ENCODE measurements around the gene DNMT3A. TPM values are rescaled to one million over a fixed set of nuclear protein-coding genes. Genes with fewer than 3 reads are reported as not detected.

DNMT3A gene
- total RNA-seq, 1 donor from 2014 or later = 16.5 TPM

GRCh38 chr2:25315316-25315680 lies 26.4 kb downstream of the DNMT3A start:
- intact Hi-C loops (cut with micrococcal nuclease) = no loop called here
- H3K4me1 ChIP-seq = peaks cover 70% of the 10 kb centered on the region
- peak overlapping the region; percentile 44 for H3K4me3 ChIP-seq
- TF ChIP-seq CTCF (IDR thresholded peaks at IDR 0.05; ENCODE audit: borderline replicate concordance) = no peak
- H3K36me3 ChIP-seq = peaks cover 10% of the 10 kb centered on the region
- DNase-seq = peak; percentile 12
- H3K27ac ChIP-seq (replicated peaks) = peak overlapping the region; percentile 86
- H3K27me3 ChIP-seq (ENCODE audit: low read depth) = no peaks in the 10 kb centered on the region
- no peaks in the 10 kb centered on the region for H3K9me3 ChIP-seq (replicated peaks)

GRCh38 chr2:25314514-25315315 lies 27.0 kb downstream of the DNMT3A start:
- H3K9me3 ChIP-seq (replicated peaks) = no peaks in the 10 kb centered on the region
- H3K36me3 ChIP-seq = peaks cover 10% of the 10 kb centered on the region
- DNase-seq = peak; percentile 77
- H3K27me3 ChIP-seq (ENCODE audit: low read depth) = no peaks in the 10 kb centered on the region
- H3K4me3 ChIP-seq = peak overlapping the region; percentile 44
- H3K27ac ChIP-seq (replicated peaks) = peak overlapping the region; percentile 86
- intact Hi-C loops (cut with micrococcal nuclease) = no loop called here
- H3K4me1 ChIP-seq = peaks cover 76% of the 10 kb centered on the region
- no peak for TF ChIP-seq CTCF (IDR thresholded peaks at IDR 0.05; ENCODE audit: borderline replicate concordance)

- peaks cover 84% of the 10 kb centered on the region for H3K4me1 ChIP-seq
- DNase-seq = no peak
- peaks cover 10% of the 10 kb centered on the region for H3K36me3 ChIP-seq
- H3K9me3 ChIP-seq (replicated peaks) = no peaks in the 10 kb centered on the region
- no peak overlapping the region for H3K4me3 ChIP-seq
- intact Hi-C loops (cut with micrococcal nuclease) = no loop called here
- H3K27ac ChIP-seq (replicated peaks) = peak overlapping the region; percentile 86
- H3K27me3 ChIP-seq (ENCODE audit: low read depth) = no peaks in the 10 kb centered on the region
- no peak for TF ChIP-seq CTCF (IDR thresholded peaks at IDR 0.05; ENCODE audit: borderline replicate concordance)
These were observed 27.8 kb downstream of the DNMT3A start for GRCh38 chr2:25313711-25314513.

- Histone ChIP-seq H3K36me3 (peaks cover 10% of the 10 kb centered on the region), H3K4me1 (peaks cover 92% of the 10 kb centered on the region), H3K9me3 (replicated peaks) (no peaks in the 10 kb centered on the region), H3K27ac (replicated peaks) (peak overlapping the region; percentile 80), H3K27me3 (ENCODE audit: low read depth) (no peaks in the 10 kb centered on the region), H3K4me3 (no peak overlapping the region)
- DNase-seq = no peak
- intact Hi-C loops (cut with micrococcal nuclease) = no loop called here
- TF ChIP-seq CTCF (IDR thresholded peaks at IDR 0.05; ENCODE audit: borderline replicate concordance) = no peak
These were observed 28.6 kb downstream of the DNMT3A start for GRCh38 chr2:25312958-25313710.

- no peak for TF ChIP-seq CTCF (IDR thresholded peaks at IDR 0.05; ENCODE audit: borderline replicate concordance)
- Histone ChIP-seq H3K4me3 (no peak overlapping the region), H3K36me3 (peaks cover 10% of the 10 kb centered on the region), H3K27me3 (ENCODE audit: low read depth) (no peaks in the 10 kb centered on the region), H3K9me3 (replicated peaks) (no peaks in the 10 kb centered on the region), H3K27ac (replicated peaks) (peak overlapping the region; percentile 80), H3K4me1 (peaks cover 99% of the 10 kb centered on the region)
- intact Hi-C loops (cut with micrococcal nuclease) = no loop called here
- peak; percentile 57 for DNase-seq
These were observed 29.7 kb downstream of the DNMT3A start for GRCh38 chr2:25311865-25312575.
